Measurements from ENCODE around the gene MOV10. TPM values are rescaled to one million over a fixed set of nuclear protein-coding genes. Genes with fewer than 3 reads are reported as not detected.

The MOV10 gene
- total RNA-seq, 1 donor: 38.7 TPM

GRCh38 chr1:112729909-112730308 lies 55.5 kb downstream of the MOV10 start:
- H3K4me2 ChIP-seq (ENCODE audit: insufficient read depth, low read length): no peak overlapping the region
- no peak overlapping the region for H3K27ac ChIP-seq (ENCODE audit: low read depth, low read length)
- DNase-seq (ENCODE audit: insufficient read length, low spot score, missing footprints): no peak
- no peaks in the 10 kb centered on the region for H3K79me2 ChIP-seq (ENCODE audit: insufficient read depth, low read length)
- H3K4me3 ChIP-seq (ENCODE audit: insufficient read depth, low read length): no peak overlapping the region
- H3K4me1 ChIP-seq (ENCODE audit: insufficient read depth, low read length): no peaks in the 10 kb centered on the region
- H3K36me3 ChIP-seq (ENCODE audit: insufficient read depth, low read length): no peaks in the 10 kb centered on the region
- no peaks in the 10 kb centered on the region for H3K27me3 ChIP-seq (ENCODE audit: insufficient read depth, low read length)
- H4K20me1 ChIP-seq (ENCODE audit: insufficient read depth, low read length): no peaks in the 10 kb centered on the region
- no peaks in the 10 kb centered on the region for H3K9me3 ChIP-seq (ENCODE audit: low read depth, low read length)
- H2AFZ ChIP-seq (ENCODE audit: low read length): no peak overlapping the region
- no peak for TF ChIP-seq CTCF (IDR thresholded peaks at IDR 0.05; ENCODE audit: extremely low read depth, low read depth, low read length)

- H3K36me3 ChIP-seq (ENCODE audit: insufficient read depth, low read length): no peaks in the 10 kb centered on the region
- H3K4me2 ChIP-seq (ENCODE audit: insufficient read depth, low read length): no peak overlapping the region
- no peak overlapping the region for H3K4me3 ChIP-seq (ENCODE audit: insufficient read depth, low read length)
- H3K4me1 ChIP-seq (ENCODE audit: insufficient read depth, low read length): peaks cover 3% of the 10 kb centered on the region
- no peaks in the 10 kb centered on the region for H4K20me1 ChIP-seq (ENCODE audit: insufficient read depth, low read length)
- DNase-seq (ENCODE audit: insufficient read length, low spot score, missing footprints): no peak
- H3K79me2 ChIP-seq (ENCODE audit: insufficient read depth, low read length): no peaks in the 10 kb centered on the region
- TF ChIP-seq CTCF (IDR thresholded peaks at IDR 0.05; ENCODE audit: extremely low read depth, low read depth, low read length): no peak
- no peak overlapping the region for H3K27ac ChIP-seq (ENCODE audit: low read depth, low read length)
- H3K27me3 ChIP-seq (ENCODE audit: insufficient read depth, low read length): no peaks in the 10 kb centered on the region
- no peak overlapping the region for H2AFZ ChIP-seq (ENCODE audit: low read length)
- H3K9me3 ChIP-seq (ENCODE audit: low read depth, low read length): no peaks in the 10 kb centered on the region
Observed at GRCh38 chr1:112731451-112731850, 57.0 kb downstream of the MOV10 start.

- Histone ChIP-seq H3K27me3 (ENCODE audit: insufficient read depth, low read length) (peaks cover 3% of the 10 kb centered on the region), H3K36me3 (ENCODE audit: insufficient read depth, low read length) (no peaks in the 10 kb centered on the region), H3K4me1 (ENCODE audit: insufficient read depth, low read length) (peaks cover 3% of the 10 kb centered on the region), H3K4me3 (ENCODE audit: insufficient read depth, low read length) (no peak overlapping the region), H3K9me3 (ENCODE audit: low read depth, low read length) (no peaks in the 10 kb centered on the region), H2AFZ (ENCODE audit: low read length) (no peak overlapping the region), H3K4me2 (ENCODE audit: insufficient read depth, low read length) (no peak overlapping the region), H4K20me1 (ENCODE audit: insufficient read depth, low read length) (no peaks in the 10 kb centered on the region), H3K79me2 (ENCODE audit: insufficient read depth, low read length) (no peaks in the 10 kb centered on the region), H3K27ac (ENCODE audit: low read depth, low read length) (peak overlapping the region; percentile 17)
- TF ChIP-seq CTCF (IDR thresholded peaks at IDR 0.05; ENCODE audit: extremely low read depth, low read depth, low read length): no peak
- DNase-seq (ENCODE audit: insufficient read length, low spot score, missing footprints): peak; percentile 96
Observed at GRCh38 chr1:112735752-112736151, 61.3 kb downstream of the MOV10 start.

- no peak overlapping the region for H3K4me3 ChIP-seq (ENCODE audit: insufficient read depth, low read length)
- no peak for DNase-seq (ENCODE audit: insufficient read length, low spot score, missing footprints)
- no peak overlapping the region for H2AFZ ChIP-seq (ENCODE audit: low read length)
- no peaks in the 10 kb centered on the region for H4K20me1 ChIP-seq (ENCODE audit: insufficient read depth, low read length)
- no peak overlapping the region for H3K4me2 ChIP-seq (ENCODE audit: insufficient read depth, low read length)
- no peaks in the 10 kb centered on the region for H3K9me3 ChIP-seq (ENCODE audit: low read depth, low read length)
- H3K27me3 ChIP-seq (ENCODE audit: insufficient read depth, low read length): peaks cover 3% of the 10 kb centered on the region
- no peak overlapping the region for H3K27ac ChIP-seq (ENCODE audit: low read depth, low read length)
- TF ChIP-seq CTCF (IDR thresholded peaks at IDR 0.05; ENCODE audit: extremely low read depth, low read depth, low read length): no peak
- peaks cover 3% of the 10 kb centered on the region for H3K4me1 ChIP-seq (ENCODE audit: insufficient read depth, low read length)
- H3K79me2 ChIP-seq (ENCODE audit: insufficient read depth, low read length): no peaks in the 10 kb centered on the region
- no peaks in the 10 kb centered on the region for H3K36me3 ChIP-seq (ENCODE audit: insufficient read depth, low read length)
Observed at GRCh38 chr1:112737573-112737972, 63.1 kb downstream of the MOV10 start.
